Adrenal gland (tissue), 12 donors: Measurements from ENCODE around the gene RYR1. TPM values are rescaled to one million over a fixed set of nuclear protein-coding genes. Genes with fewer than 3 reads are reported as not detected.

Source experiments
- DNase-seq, 7 donors: peaks; one replicate each; pipeline ENCODE4 v3.0.0-alpha.2; 2019 to 2020
- H3K27ac ChIP-seq, 5 donors: fragments of 200-600 bp; sonication (generic) in 4 of 5; 1 replicate in 3 of 5; 2 replicates in 2 of 5; pipeline versions ENCODE4 v1.5.1 to v1.8.0; 2016 to 2020; ENCODE audit warnings: mild to moderate bottlenecking in 1 of 5
- H3K27me3 ChIP-seq: fragments of 200-600 bp; 2 replicates; pipeline ENCODE4 v1.8.0; 2021
- H3K36me3 ChIP-seq, 2 donors: fragments of 200-600 bp; replicated peaks in 1 of 2; 1 replicate in 1 of 2; 2 replicates in 1 of 2; pipeline versions ENCODE4 v1.5.1 to v1.8.0; 2018 to 2022
- H3K4me1 ChIP-seq, 2 donors: fragments of 200-600 bp; replicated peaks in 1 of 2; 1 replicate in 1 of 2; 2 replicates in 1 of 2; pipeline versions ENCODE4 v1.5.1 to v1.8.0; 2018 to 2021
- H3K4me3 ChIP-seq, 4 donors: fragments of 200-600 bp; sonication (generic) in 3 of 4; one replicate each; pipeline ENCODE4 v1.5.1; 2016 to 2018
- H3K9me3 ChIP-seq, 3 donors: fragments of 200-600 bp; sonication (generic) in 1 of 3; replicated peaks in 1 of 3; 1 replicate in 2 of 3; 2 replicates in 1 of 3; pipeline versions ENCODE4 v1.5.1 to v1.8.0; 2016 to 2021
- CTCF ChIP-seq, 6 experiments: fragments of 450-650 bp in 4 of 6; fragments of 200-600 bp in 2 of 6; sonication (generic) in 1 of 6; IDR thresholded peaks; 1 replicate in 5 of 6; 2 replicates in 1 of 6; pipeline versions ENCODE4 v1.5.1 to v1.8.0; 2016 to 2021; ENCODE audit warnings: antibody characterized with exemption in 6 of 6, mild to moderate bottlenecking in 2 of 6, moderate library complexity in 1 of 6
- POLR2A ChIP-seq, 2 donors: fragments of 450-650 bp; IDR thresholded peaks; one replicate each; pipeline ENCODE4 v1.6.1; 2017; ENCODE audit warnings: antibody characterized with exemption in 2 of 2, mild to moderate bottlenecking in 2 of 2, moderate library complexity in 1 of 2
- WGBS, 4 donors: extraction: QIAGEN DNeasy Blood & Tissue Kit in 2 of 4; methylation state at CpG; one replicate each; pipeline versions ENCODE4 v1.1.5 to v1.1.7; 2013 to 2017; 5-methylcytosine and 5-hydroxymethylcytosine counted together
- intact Hi-C, 2 donors: fragments of 100-400 bp; cut with DNase I; formaldehyde crosslinking; loops; one replicate each; pipeline versions ENCODE4 v1.14.1 to v1.15.0; 2022 to 2023
- polyA plus RNA-seq, 3 donors: library from polyadenylated mRNA; stranded (reverse); fragments of 200-250 nt in 2 of 3; fragments of 350-450 nt in 1 of 3; fragmentation: Illumina TruSeq in 1 of 3; extraction: RNeasy Lipid Tissue Mini Kit (QIAGEN cat#74804) in 1 of 3; gene quantifications; one replicate each; pipeline ENCODE4 v1.2.3, GENCODE V29; 2013 to 2014
- total RNA-seq, 9 donors: library from RNA; depleted of rRNA in 4 of 9; stranded (reverse); fragments of >200 nt in 4 of 9; fragments of 120-200 nt in 1 of 9; fragmentation: NEBNext Ultra II Directional in 1 of 9; extraction: Animal tissue kit (Norgen Biotek cat#: 25700) in 1 of 9; gene quantifications; one replicate each; pipeline versions ENCODE4 v1.1.0 to v1.2.4, GENCODE V29; 2013 to 2023
- donor health status: healthy with polysubstance abuse.
- donor health status: Bipolar disorder and iron deficiency.
- donor health status: DM: yes; HTN: yes; CAD: no.
- donor health status: DM: no; HTN: no; CAD: no.
- donor health status: DM: no; HTN: no; CAD: no.
- donor health status: DM: yes; HTN: yes; CAD: no.

Gene RYR1
- total and polyA plus RNA-seq, 12 donors: 0.90 to 10.0 (median 3.2) TPM

GRCh38 chr19:38547421-38547820 is 113.9 kb downstream of the RYR1 start:
- TF ChIP-seq POLR2A (IDR thresholded peaks at IDR 0.05): no peak
- TF ChIP-seq CTCF (IDR thresholded peaks at IDR 0.05): no peak

GRCh38 chr19:38549061-38549460 is 115.6 kb downstream of the RYR1 start:
- Histone ChIP-seq H3K36me3 (no peaks in the 10 kb centered on the region), H3K27ac (no peak overlapping the region), H3K4me3 (no peak overlapping the region), H3K27me3 (no peaks in the 10 kb centered on the region), H3K4me1 (peaks cover 7 to 10% of the 10 kb centered on the region in 2 donors), H3K9me3 (no peaks in the 10 kb centered on the region)
- no peak for DNase-seq
- intact Hi-C loops: loop anchor here in 1 of 2 donors (10.0 kb wide), 1 partner anchor 86 kb away; no protein-coding TSS in a partner anchor
- 89 to 94% (median 92%) methylated on average over 5 of the region's 5 CpGs for WGBS, 4 donors
- TF ChIP-seq POLR2A (IDR thresholded peaks at IDR 0.05): no peak
- no peak for TF ChIP-seq CTCF (IDR thresholded peaks at IDR 0.05)

More at GRCh38 chr19:38547421-38547820, 113.9 kb downstream of the RYR1 start:
- no peak overlapping the region for H3K27ac ChIP-seq
- DNase-seq: no peak
- 84 to 92% (median 88%) methylated on average over 5 of the region's 5 CpGs for WGBS, 4 donors
- peaks cover 7 to 11% of the 10 kb centered on the region in 2 donors for H3K4me1 ChIP-seq
- H3K27me3 ChIP-seq: no peaks in the 10 kb centered on the region
- no peaks in the 10 kb centered on the region for H3K9me3 ChIP-seq
- intact Hi-C loops: loop anchor here in 1 of 2 donors (10.0 kb wide), 1 partner anchor 87 kb away; no protein-coding TSS in a partner anchor
- H3K36me3 ChIP-seq: no peaks in the 10 kb centered on the region
- no peak overlapping the region for H3K4me3 ChIP-seq

- Histone ChIP-seq H3K27ac (no peak overlapping the region), H3K27me3 (no peaks in the 10 kb centered on the region), H3K36me3 (no peaks in the 10 kb centered on the region), H3K4me1 (peaks cover 0 to under 1% of the 10 kb centered on the region in 2 donors), H3K9me3 (no peaks in the 10 kb centered on the region), H3K4me3 (no peak overlapping the region)
- TF ChIP-seq CTCF (IDR thresholded peaks at IDR 0.05) (no peak), POLR2A (IDR thresholded peaks at IDR 0.05) (no peak)
- WGBS, 4 donors: 77 to 84% (median 79%) methylated on average over 4 of the region's 4 CpGs
- no peak for DNase-seq
- intact Hi-C loops: loop anchor here in 1 of 2 donors (10.0 kb wide), 1 partner anchor 85 kb away; no protein-coding TSS in a partner anchor
Observed at GRCh38 chr19:38549942-38550341, 116.5 kb downstream of the RYR1 start.

GRCh38 chr19:38550376-38550775 is 116.9 kb downstream of the RYR1 start:
- no peaks in the 10 kb centered on the region for H3K27me3 ChIP-seq
- H3K9me3 ChIP-seq: no peaks in the 10 kb centered on the region
- no peaks in the 10 kb centered on the region for H3K36me3 ChIP-seq
- no peak overlapping the region for H3K27ac ChIP-seq
- intact Hi-C loops: no loop called here
- 62 to 68% (median 66%) methylated on average over 3 of the region's 3 CpGs for WGBS, 4 donors
- no peak for TF ChIP-seq CTCF (IDR thresholded peaks at IDR 0.05)
- no peak for TF ChIP-seq POLR2A (IDR thresholded peaks at IDR 0.05)
- no peak overlapping the region for H3K4me3 ChIP-seq
- no peaks in the 10 kb centered on the region for H3K4me1 ChIP-seq
- DNase-seq: no peak
